Measurements from ENCODE around the gene TPPP.

Gene TPPP

DNA sequence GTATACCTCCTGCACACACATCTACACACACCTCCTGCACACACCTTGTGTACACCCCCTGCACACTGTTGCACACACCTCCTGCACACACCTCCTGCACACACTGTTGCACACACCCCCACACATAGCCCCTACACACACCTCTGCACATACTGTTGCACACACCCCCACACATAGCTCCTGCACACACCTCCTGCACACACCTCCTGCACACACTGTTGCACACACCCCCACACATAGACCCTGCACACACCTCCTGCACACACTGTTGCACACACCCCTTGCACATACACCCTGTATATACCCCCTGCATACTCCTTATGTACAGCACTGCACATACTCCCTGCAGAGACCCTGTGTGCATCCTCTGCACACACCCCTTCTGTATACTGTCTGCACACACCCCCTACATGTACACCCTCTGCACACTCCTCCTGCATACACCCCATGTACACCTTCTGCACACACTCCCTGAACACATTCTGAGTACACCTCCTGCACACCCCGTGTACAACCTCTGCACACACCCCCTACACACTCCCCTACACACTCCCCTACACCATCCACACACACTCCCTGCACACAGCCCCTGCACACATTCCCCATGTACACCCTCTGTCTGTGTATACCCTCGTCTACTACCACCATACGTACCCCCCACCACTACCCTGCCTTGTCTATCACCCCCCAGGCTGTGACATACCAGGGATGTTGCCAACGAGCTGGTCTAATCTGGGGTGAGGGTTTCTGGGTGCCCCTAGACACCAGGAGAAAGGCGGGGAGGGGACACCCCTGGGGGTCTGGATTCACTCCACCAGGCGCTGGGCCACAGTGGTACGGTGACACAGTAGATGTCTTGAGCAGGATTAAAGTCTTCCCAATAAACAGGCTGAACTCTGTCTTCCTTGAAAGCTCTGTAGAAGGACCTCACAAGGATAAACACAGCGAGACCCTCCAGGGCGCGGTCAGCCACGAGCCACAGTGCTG, 82.1 kb downstream of the TPPP start:
- Histone ChIP-seq H3K9me3 (ENCODE audit: severe bottlenecking) (peaks cover 9% of the 10 kb centered on the region), H3K4me1 (ENCODE audit: insufficient read depth, poor library complexity, severe bottlenecking) (peaks cover 5% of the 10 kb centered on the region), H3K36me3 (ENCODE audit: low read depth) (peaks cover 16% of the 10 kb centered on the region), H3K27me3 (ENCODE audit: insufficient read depth, poor library complexity, severe bottlenecking) (no peaks in the 10 kb centered on the region), H3K4me3 (ENCODE audit: severe bottlenecking) (peak overlapping the region; percentile 79), H3K27ac (ENCODE audit: poor library complexity, severe bottlenecking) (no peak overlapping the region)
- ATAC-seq (ENCODE audit: low read depth), result no peak
- TF ChIP-seq, protein P1, sequence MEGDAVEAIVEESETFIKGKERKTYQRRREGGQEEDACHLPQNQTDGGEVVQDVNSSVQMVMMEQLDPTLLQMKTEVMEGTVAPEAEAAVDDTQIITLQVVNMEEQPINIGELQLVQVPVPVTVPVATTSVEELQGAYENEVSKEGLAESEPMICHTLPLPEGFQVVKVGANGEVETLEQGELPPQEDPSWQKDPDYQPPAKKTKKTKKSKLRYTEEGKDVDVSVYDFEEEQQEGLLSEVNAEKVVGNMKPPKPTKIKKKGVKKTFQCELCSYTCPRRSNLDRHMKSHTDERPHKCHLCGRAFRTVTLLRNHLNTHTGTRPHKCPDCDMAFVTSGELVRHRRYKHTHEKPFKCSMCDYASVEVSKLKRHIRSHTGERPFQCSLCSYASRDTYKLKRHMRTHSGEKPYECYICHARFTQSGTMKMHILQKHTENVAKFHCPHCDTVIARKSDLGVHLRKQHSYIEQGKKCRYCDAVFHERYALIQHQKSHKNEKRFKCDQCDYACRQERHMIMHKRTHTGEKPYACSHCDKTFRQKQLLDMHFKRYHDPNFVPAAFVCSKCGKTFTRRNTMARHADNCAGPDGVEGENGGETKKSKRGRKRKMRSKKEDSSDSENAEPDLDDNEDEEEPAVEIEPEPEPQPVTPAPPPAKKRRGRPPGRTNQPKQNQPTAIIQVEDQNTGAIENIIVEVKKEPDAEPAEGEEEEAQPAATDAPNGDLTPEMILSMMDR (IDR thresholded peaks at IDR 0.05; ENCODE audit: poor library complexity, severe bottlenecking), result no peak
- DNase-seq (ENCODE audit: low spot score), result peak; percentile 49

DNA sequence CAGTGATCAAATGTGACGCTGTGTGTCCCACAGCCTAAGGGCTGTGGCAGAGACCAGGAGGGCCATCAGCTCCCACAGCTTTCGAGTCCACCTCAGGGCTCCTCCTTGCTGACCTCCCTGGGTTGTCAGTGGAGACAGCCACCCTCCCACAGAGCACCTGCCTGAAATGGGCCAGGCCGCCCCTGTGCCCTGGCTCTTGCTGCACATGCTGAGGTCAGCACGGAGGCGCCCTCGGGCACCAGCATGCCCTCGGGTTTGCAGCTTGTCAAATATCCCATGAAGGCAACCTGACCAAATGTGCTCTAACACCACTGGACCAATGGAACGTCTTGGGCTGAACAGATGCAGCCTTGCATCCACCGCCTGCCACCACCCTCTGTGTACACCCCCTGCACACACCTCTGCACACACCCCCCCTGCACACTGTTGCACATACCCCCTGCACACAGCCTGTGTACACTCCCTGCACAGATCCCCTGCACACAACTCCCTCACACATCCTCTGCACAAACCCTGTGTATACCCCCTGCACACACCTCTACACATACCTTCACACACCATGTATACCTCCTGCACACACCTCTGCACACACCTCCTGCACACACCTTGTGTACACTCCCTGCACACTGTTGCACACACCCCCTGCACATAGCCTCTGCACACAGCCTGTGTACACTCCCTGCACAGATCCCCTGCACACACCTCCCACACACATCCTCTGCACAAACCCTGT, 83.0 kb downstream of the TPPP start:
- TF ChIP-seq, protein P1 (IDR thresholded peaks at IDR 0.05; ENCODE audit: poor library complexity, severe bottlenecking), result no peak
- H3K27ac ChIP-seq (ENCODE audit: poor library complexity, severe bottlenecking), result no peak overlapping the region
- peaks cover 5% of the 10 kb centered on the region for H3K4me1 ChIP-seq (ENCODE audit: insufficient read depth, poor library complexity, severe bottlenecking)
- peaks cover 1% of the 10 kb centered on the region for H3K9me3 ChIP-seq (ENCODE audit: severe bottlenecking)
- no peak for ATAC-seq (ENCODE audit: low read depth)
- peaks cover 8% of the 10 kb centered on the region for H3K36me3 ChIP-seq (ENCODE audit: low read depth)
- peak; percentile 52 for DNase-seq (ENCODE audit: low spot score)
- H3K4me3 ChIP-seq (ENCODE audit: severe bottlenecking), result no peak overlapping the region
- H3K27me3 ChIP-seq (ENCODE audit: insufficient read depth, poor library complexity, severe bottlenecking), result no peaks in the 10 kb centered on the region
